Lower lobe of right lung (tissue), 2 donors: ENCODE results near the gene ERAS. TPM values are rescaled to one million over a fixed set of nuclear protein-coding genes. Genes with fewer than 3 reads are reported as not detected.

Source experiments
- ATAC-seq, 2 donors: fragments of 200-7000 bp; cut with Tn5 transposase; one replicate each; pipeline ENCODE4 v1.9.1; 2020 to 2022; ENCODE audit warnings: mild to moderate bottlenecking in 2 of 2, moderate library complexity in 2 of 2
- DNase-seq: peaks from one replicate; pipeline ENCODE4 v3.0.0-alpha.2; 2020
- H3K27ac ChIP-seq: fragments of 200-600 bp; one replicate; pipeline ENCODE4 v1.8.0; 2022
- H3K27me3 ChIP-seq: fragments of 200-600 bp; one replicate; pipeline ENCODE4 v1.8.0; 2022; ENCODE audit warnings: low read depth
- H3K36me3 ChIP-seq: fragments of 200-600 bp; one replicate; pipeline ENCODE4 v1.8.0; 2022; ENCODE audit warnings: mild to moderate bottlenecking
- H3K4me1 ChIP-seq: fragments of 200-600 bp; one replicate; pipeline ENCODE4 v1.8.0; 2022
- H3K4me3 ChIP-seq: fragments of 200-600 bp; one replicate; pipeline ENCODE4 v1.8.0; 2022; ENCODE audit warnings: mild to moderate bottlenecking
- H3K9me3 ChIP-seq: fragments of 200-600 bp; one replicate; pipeline ENCODE4 v1.8.0; 2022
- CTCF ChIP-seq: fragments of 200-600 bp; IDR thresholded peaks from one replicate; pipeline ENCODE4 v1.8.0; 2022; ENCODE audit warnings: antibody characterized with exemption, mild to moderate bottlenecking
- intact Hi-C: fragments of 100-400 bp; cut with DNase I; formaldehyde crosslinking; loops from one replicate; pipeline ENCODE4 v1.11.0; 2022
- total RNA-seq: library from RNA; stranded (reverse); fragmentation: NEBNext Ultra II Directional; extraction: Animal tissue kit (Norgen Biotek cat#: 25700); gene quantifications from one replicate; pipeline ENCODE4 v1.2.1, GENCODE V29; 2021
- donor health status: DM: no; HTN: yes; CAD: no; lungs with severe emphysema.

Gene ERAS
- total RNA-seq, 1 donor from 2014 or later: not detected

DNA sequence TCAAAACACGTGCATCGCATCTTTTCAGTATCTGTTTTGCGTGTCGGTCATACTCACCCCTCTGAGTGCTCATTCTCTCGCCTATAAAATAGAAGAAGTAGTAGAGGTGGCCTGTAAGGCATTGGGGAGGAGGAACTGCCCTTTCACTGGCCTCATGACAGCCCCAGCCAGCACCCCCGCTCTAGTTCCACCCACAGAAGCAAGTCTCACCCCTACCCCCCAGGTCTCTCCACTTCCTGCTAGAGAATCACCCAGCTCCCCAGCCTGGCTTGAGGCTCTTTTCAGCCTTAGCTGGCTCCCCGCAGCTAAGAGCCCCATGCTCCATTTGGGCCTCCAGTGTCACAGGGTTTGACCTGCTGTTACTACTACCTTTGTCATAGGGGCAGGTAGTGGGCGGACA, 12.7 kb upstream of the ERAS start:
- Histone ChIP-seq H3K27ac (no peak overlapping the region), H3K4me1 (no peaks in the 10 kb centered on the region), H3K27me3 (no peaks in the 10 kb centered on the region), H3K36me3 (peaks cover 53% of the 10 kb centered on the region), H3K4me3 (no peak overlapping the region), H3K9me3 (no peaks in the 10 kb centered on the region)
- TF ChIP-seq CTCF: no peak
- ATAC-seq: peak; percentile 50 to 61
- no peak for DNase-seq
- intact Hi-C loops: no loop called here

GRCh38 chrX:48814722-48815121, 11.6 kb upstream of the ERAS start:
- Histone ChIP-seq H3K9me3 (no peaks in the 10 kb centered on the region), H3K27ac (no peak overlapping the region), H3K4me3 (no peak overlapping the region), H3K36me3 (peaks cover 53% of the 10 kb centered on the region), H3K4me1 (no peaks in the 10 kb centered on the region), H3K27me3 (no peaks in the 10 kb centered on the region)
- ATAC-seq (no peak), DNase-seq (no peak)
- intact Hi-C loops: no loop called here
- no peak for TF ChIP-seq CTCF

- no peak overlapping the region for H3K4me3 ChIP-seq
- H3K9me3 ChIP-seq: no peaks in the 10 kb centered on the region
- H3K4me1 ChIP-seq: no peaks in the 10 kb centered on the region
- peaks cover 49% of the 10 kb centered on the region for H3K36me3 ChIP-seq
- no peak for TF ChIP-seq CTCF
- no peak overlapping the region for H3K27ac ChIP-seq
- no peak for ATAC-seq
- DNase-seq: no peak
- H3K27me3 ChIP-seq: no peaks in the 10 kb centered on the region
- intact Hi-C loops: no loop called here
These were observed 11.0 kb upstream of the ERAS start for GRCh38 chrX:48815266-48815665.

DNA sequence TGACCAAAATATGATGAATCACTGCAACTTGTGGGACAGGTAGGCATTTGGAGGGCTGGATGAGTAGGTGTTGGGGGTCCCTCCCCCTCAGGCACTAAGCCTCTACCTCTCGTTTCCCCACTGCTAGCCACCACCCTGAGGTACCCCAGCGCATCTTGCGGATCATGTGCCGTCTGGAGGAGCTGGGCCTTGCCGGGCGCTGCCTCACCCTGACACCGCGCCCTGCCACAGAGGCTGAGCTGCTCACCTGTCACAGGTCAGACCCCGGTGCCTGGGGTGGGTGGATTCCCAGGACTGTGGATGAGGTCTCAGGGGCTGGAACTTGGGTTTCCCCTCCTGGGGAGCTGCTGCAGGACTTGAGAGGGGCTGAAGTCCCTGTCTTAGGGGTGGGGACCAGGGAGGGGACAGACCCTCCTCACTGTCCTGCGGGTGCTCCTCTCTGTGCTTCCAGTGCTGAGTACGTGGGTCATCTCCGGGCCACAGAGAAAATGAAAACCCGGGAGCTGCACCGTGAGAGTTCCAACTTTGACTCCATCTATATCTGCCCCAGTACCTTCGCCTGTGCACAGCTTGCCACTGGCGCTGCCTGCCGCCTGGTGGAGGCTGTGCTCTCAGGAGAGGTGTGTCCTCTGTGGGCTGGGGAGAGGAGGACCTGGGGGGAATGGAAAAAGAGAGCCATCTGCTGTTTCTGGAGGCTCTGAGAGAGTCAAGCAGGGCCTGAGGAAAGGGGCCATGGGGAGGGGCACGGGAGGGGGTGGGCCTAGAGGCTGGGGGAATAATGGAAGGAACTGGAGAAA, 10.1 kb upstream of the ERAS start:
- ATAC-seq: no peak
- Histone ChIP-seq H3K36me3 (peaks cover 47% of the 10 kb centered on the region), H3K27ac (no peak overlapping the region)

DNA sequence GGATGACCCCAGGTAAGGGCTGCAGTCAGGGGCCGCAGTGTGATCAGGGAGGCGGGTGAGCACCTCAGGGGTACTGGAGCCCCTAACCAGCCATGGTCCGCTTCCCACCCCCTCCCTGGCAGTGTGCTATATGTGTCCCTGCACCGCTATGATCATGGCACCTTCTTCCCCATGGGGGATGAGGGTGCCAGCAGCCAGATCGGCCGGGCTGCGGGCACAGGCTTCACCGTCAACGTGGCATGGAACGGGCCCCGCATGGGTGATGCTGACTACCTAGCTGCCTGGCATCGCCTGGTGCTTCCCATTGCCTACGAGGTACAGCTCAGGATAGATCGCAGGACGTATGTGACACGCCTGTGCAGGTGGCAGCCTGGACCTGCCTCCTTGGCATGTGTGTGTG, 8.2 kb upstream of the ERAS start:
- no peak for DNase-seq
- Histone ChIP-seq H3K36me3 (peaks cover 42% of the 10 kb centered on the region), H3K9me3 (no peaks in the 10 kb centered on the region), H3K27ac (no peak overlapping the region), H3K4me1 (no peaks in the 10 kb centered on the region), H3K27me3 (no peaks in the 10 kb centered on the region), H3K4me3 (no peak overlapping the region)
- no peak for TF ChIP-seq CTCF
- intact Hi-C loops: no loop called here
- ATAC-seq: no peak

More for the DNA sequence above, 10.1 kb upstream of the ERAS start:
- DNase-seq: no peak
- no peaks in the 10 kb centered on the region for H3K4me1 ChIP-seq
- H3K27me3 ChIP-seq: no peaks in the 10 kb centered on the region
- intact Hi-C loops: no loop called here
- no peak overlapping the region for H3K4me3 ChIP-seq
- TF ChIP-seq CTCF: no peak
- no peaks in the 10 kb centered on the region for H3K9me3 ChIP-seq
